HG03060 (cell line): ENCODE data around the gene ANXA11.

Source experiments
- ATAC-seq: cut with Tn5 transposase; IDR thresholded peaks from one replicate; pipeline ENCODE4 v1.9.1; 2021; ENCODE audit warnings: low read depth, moderate number of reproducible peaks; ENCODE audit not compliant: unreplicated experiment

ANXA11 gene

GRCh38 chr10:80168162-80168511 is 37.2 kb downstream of the ANXA11 start:
- no peak for ATAC-seq

- no peak for ATAC-seq
Measured at GRCh38 chr10:80167471-80168161, 37.7 kb downstream of the ANXA11 start.

DNA sequence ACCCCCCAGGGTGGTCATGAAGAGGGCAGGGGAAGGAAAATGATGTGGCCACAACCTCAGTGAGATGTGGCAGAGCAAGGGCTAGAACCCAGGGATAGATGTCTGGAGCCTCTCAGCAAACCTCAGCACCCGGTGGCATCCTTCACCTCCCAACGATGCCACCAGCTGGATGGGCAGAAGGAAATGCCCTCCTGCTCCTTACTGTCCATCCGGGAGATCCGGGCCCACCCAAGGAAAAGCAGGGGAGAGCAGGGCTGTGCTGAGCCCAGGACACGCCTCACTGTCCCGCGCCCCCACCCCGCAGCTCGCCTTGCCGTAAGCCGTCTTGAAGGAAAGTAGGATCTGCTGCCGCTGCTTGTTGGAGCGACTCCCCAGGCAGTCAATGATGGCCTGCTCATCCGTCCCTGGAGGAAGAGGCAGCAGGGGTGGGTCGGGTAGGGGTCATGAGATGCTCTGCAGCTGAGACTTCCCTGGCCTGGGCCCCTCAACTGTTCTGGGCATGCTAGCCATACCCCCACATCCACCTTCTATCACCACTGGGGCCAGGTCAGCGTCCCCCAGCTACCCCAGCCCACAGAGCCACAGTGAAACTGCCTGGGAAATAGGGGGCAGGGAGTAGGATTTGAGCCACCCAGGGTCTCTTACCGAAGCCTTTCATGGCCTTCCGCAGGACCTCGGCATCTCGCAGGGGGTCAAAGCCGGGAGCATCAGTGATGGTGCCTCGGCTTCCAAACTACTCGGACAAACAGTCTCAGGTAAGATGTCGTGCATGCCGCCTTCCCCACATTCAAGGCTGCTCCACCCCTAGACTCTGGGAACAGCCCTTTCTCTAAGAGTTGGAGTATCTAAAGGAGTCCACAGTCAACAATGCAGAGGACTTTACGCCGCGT is 38.5 kb downstream of the ANXA11 start:
- ATAC-seq, result no peak

DNA sequence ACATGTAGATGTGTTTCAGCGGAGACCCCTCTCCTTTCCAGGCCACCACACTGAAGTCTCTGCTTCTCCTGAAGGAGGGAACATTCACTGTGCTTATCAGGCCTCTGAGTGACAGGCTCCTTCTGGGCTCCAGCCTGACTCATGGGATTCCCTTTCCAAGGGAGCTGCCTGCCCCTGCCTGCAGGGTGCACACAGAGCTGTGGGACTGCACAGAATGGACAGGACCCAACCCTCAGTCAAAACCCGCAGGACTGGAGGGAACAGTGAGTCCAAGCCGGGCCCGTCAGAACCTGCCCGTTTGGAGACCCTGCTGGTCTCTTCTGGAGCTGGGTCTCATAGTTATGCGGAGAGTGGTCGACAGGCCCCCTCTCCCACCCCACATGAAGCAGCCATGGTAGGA is 40.2 kb downstream of the ANXA11 start:
- ATAC-seq, result no peak

DNA sequence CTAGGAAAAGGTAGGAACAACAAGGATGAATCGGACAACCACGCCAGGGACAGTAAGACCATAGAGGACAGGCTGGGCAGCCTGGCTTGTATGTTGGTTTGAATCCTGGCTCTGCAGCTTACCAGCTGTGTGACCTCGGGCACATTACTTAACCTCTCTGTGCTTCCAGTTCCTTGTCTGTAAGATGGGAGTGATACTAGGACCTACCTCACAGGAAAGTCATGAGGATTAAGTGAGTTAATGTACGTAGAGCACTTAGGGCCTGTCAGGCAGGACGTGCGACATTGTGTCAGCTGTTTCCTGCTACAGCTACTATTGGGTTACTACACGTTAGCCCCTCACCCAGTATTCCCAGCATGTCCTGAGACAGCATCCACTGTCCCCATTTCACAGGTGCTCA is 40.7 kb downstream of the ANXA11 start:
- no peak for ATAC-seq

DNA sequence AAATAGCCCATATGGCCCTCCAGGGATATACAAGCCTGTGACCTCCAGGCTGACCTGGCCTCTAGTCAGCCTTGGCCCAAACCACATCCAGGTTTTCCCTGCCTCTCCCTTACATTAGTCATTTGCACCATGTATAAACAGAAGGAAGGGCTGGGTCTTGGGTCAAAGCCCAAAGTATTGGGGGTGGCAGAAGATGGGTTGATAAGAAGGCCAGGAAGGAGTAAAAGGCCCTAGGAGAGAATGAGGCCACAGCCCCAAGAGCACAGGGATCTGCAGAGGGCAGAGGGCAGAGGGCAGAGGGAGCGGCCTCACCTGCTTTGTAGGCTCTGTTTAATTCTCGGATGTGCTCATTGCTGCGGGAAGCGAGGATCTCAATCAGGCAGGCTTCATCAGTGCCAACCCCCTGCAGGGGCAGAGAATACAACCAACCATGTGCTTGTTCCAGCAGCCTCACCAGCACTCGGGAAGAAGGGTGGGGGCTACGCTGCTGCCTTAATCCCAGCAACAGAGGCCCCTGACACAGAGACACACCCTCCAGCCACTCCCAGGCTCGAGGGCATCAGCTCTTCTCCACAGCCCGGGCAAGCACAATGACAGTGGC is 41.5 kb downstream of the ANXA11 start:
- no peak for ATAC-seq

DNA sequence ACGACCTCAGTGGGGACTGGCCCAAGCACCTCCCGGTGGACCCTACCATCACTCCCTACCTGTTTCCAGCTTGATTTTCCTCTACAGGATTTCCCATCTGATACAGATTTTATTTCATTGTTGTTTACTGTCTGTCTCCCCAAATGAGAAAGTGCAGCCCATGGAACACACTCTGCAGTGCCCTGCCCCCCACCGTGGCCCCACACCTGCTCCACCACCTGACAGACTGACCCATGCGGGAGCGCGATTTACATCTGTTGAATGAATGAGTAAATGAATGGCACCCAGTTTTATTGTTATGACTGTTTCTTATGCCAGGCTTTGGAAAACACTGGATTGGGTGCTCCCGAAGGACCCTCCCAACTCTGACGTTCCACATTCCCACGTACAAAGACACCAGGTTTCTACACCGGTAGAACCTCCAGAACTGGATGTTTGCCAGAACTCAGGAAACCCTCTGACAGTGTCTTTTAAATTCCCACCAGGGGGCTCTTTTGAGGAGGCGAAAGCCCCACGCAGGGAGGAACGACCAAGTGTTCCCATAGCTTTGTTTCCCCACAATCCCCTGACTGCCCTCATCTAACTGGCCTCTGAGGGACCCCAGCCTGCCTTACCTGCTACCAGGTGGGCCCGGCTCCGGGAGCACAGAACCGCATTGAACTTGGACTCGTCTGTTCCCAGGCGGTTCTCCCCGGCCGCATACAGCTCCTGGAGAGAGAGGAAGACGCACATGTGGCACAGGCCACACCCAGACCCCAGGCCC is 43.8 kb downstream of the ANXA11 start:
- no peak for ATAC-seq

DNA sequence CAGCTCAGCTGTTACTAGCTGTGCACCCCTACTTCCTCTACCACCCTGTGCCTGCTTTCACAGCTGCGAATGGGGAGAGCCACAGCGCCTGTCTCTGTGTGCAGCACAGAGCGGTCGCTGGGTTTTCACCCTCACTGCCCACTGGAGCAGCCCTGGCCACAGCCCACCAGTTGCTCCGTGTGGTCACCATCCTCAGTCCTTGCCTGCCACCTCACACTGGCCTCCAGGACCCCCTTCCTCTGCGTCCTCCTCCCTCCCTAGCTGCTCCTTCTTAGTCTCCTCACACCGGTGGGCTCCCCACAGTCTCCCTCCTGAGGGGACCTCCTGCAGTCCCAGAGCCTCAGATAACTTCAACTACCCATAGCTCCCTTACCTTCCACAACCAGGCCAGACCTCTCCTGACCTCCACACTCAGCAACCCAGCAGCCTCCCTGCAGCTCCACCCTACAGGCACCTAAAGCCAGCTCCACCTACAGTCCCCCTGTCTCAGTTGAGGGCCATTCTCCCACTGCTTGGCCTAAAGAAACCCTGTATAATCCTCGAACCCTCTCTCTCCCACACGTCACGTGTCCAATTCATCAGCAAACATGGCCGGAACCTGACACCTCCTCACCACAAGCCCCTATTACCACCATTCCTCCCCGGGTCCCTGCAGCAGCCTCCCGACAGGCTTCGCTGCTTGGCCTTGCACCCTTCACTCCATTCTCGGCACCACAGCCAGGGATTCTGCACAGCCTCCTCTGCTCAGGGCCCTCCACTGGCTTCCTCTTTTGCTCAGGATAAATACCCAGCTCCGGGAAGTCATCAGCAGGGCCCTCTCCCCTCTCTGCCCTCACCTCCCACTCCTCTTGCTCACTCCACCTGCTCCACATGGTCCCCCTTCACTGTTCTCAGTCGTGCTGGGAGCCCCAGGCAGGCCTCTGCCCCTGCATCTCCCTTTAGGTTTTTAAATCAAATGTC is 44.7 kb downstream of the ANXA11 start:
- ATAC-seq, result no peak

- no peak for ATAC-seq
Measured at GRCh38 chr10:80159166-80159873, 46.0 kb downstream of the ANXA11 start.

GRCh38 chr10:80158598-80159127 is 46.7 kb downstream of the ANXA11 start:
- ATAC-seq, result no peak

DNA sequence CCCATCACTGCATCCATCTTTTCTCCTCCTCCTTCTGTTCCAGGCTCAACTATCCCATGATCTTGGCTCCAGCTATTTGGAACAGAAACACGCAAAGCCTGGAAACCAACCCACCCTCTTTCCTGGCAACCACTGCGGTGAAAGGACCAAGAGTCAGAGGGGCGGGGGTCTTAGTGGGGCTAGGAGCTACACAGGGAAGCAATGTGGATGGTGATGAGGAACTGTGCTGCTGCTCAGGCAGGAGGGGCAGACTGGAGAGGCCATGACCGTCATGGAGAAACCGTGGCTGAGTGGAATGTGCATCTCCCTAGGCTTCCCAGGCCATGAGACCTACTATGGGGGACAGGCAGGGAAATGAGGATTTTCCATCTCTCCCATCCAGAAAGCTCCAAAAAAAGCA is 47.2 kb downstream of the ANXA11 start:
- ATAC-seq, result no peak

GRCh38 chr10:80157561-80157960 is 47.8 kb downstream of the ANXA11 start:
- no peak for ATAC-seq

DNA sequence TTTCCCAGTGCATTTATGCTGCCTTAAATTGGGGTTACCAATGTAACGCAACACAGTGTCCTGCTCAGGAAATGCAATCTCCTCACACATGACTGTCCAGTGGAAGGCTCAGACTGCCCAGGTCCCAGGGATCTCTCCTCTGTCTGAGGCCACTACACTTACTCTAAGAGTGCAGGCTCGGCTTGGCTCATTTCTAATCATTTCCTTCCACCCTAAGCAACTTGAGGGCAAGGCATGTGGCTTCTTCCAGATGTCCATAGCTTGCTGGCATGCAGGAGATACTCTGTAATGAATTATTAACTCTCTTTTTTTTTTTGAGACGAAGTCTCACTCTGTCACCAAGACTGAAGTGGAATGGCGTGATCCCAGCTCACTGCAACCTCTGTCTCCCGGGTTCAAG is 49.1 kb downstream of the ANXA11 start:
- no peak for ATAC-seq

DNA sequence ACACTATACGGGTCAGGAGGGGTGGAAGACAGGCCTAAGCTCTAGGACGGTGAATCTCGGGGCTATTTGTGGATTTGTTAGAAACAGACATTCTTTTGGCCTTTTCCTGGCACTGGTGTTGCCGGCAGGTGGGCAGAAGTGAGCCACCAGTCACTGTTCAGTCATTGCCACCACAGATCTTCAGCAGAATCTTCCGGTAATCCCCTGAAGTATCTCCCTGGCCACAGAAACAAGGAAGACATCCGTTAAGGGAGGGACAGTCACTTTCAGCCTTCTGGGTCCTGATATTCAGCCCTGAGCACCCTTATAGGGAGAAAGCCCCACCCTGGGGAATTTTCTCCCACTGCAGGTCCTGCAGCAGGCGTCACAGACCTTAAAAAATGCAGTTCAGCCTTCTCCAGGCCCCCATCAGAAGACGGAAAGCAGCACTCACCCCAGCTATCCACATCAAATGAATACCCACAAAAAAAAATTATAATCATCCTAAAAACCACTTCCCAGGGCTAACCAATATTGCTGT is 49.6 kb downstream of the ANXA11 start:
- no peak for ATAC-seq

DNA sequence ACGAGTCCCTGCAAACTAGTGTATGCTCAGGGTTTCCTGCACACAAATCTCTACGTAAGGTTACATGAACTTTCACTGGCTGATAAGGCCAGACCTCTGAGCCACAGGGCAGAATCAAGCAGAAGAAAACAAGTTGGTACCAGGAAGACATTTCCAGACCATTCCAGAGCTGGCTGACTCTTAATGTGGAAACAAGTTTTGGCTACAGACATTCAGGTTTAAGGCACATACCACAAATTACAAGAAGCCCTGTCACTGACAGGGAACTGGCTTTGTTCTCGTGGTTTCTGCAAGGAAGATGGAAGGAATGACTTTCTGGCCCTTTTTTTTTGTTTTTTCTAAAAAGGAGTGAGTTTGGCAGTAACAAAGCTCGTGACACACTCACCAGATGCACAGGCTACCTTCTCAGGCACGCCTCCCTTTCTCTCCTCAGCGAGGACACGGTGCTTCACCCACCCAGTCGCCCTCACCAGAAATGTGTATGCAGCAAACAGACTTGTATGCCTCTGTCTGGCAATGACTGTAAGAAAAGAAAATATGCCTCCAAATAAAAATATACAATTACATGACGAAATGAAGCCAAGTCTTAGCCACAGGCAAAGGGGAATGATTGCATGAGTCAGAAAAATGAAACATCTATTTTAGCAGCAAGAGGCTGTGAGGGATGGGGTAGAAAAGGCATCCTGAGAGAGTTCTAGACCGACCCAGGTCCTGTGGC is 50.2 kb downstream of the ANXA11 start:
- no peak for ATAC-seq

GRCh38 chr10:80154626-80154977 is 50.7 kb downstream of the ANXA11 start:
- ATAC-seq, result no peak

DNA sequence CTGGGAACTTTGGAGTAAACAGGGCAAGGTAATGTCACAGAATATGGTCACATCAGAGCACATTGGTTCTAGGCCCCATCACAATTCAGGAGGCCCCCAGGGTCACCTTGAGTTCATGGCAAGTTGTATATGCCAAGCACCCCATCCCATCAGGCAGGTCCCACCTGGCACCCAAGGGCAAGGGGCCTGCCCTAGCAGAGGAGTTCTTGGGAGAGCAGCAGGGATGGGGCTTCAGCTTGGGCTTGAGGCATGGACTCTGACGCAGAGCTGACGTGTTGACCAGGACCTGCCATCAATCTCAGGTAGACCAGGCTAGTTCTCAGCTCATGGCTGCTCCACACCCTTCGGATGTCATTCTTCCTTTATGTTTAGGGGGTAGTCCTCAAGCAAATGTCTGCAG is 51.9 kb downstream of the ANXA11 start:
- no peak for ATAC-seq

GRCh38 chr10:80152820-80153219 is 52.5 kb downstream of the ANXA11 start:
- no peak for ATAC-seq
